Measurements from ENCODE around the gene KRTAP10-11.
"Not testable (repeated sequence)": the region's sequence is repeated elsewhere in the genome, so short reads cannot be mapped to it uniquely, and the experiment has no call there.

Gene KRTAP10-11

DNA sequence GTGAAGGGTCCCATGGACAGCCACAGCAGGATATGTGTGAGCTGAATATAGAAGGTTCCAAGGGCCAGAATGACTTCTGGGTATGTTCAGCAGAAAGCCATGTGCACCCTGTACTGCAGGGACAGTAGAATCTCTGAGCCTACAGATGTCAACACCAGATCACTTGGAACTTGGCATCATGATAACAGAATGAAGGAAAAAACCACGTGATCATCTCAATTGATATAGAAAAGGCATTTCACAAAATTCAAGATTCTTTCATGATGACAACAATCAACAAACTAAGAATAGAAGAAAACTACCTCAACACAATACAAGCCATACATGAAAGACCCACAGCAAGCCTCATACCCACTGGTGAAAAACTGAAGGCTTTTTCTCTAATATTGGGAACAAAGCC is 21.4 kb downstream of the KRTAP10-11 start:
- no peak for DNase-seq

DNA sequence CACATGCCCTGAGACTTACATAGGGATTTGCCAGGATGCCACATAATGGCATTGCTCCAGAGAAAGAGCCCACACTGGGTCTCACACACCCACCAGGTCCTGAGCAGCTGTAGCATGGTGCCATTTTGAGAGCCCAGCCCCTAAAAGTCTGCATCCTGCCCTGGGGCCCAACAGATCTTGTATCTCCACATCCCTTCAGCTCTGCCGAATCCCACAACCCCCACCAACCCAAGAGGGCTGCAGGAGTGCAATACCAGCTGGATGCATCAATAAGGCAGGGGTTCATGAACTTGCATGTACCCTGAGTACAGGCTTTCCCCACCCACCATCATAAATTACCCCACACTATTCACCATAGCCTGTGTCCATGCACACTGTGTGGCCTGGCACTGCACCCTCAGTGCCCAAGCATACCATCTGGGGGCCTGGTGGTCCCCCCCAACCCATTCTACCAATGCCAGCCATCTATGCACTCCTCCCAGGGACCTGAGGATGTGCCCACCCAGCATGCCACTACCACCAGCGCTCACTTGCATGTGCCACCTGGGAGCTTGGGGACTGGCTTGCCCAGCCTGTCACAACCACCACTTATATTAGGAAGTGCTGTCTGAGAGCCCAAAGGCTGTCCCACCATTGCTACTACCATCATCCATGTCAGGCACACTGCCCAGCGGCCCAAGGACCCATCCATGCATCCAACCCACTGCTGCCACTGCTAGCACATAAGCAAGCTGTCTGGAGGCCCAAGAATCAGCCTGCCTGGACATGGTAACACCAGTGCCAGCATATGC is 24.6 kb downstream of the KRTAP10-11 start:
- DNase-seq = no peak

DNA sequence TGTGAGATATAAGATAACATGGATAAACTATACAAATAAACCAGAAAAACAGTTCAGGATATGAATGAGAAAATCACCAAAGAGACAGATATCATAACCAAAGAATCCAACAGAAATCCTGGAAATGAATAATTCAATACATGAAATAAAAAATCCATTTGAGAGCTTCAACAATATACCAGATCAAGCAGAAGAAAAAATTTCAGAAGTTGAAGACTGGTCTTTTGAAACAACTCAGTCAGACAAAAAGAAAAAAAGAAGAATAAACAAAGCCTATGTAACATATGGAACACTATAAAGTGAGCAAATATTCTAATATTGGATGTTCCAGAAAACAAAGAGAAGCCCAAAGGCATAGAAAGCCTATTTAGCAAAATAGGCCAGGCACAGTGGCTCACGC is 25.7 kb downstream of the KRTAP10-11 start:
- DNase-seq = no peak

- DNase-seq = no peak
These were observed 31.7 kb downstream of the KRTAP10-11 start for GRCh38 chr21:44677881-44678280.

- DNase-seq = no peak
These were observed 34.9 kb downstream of the KRTAP10-11 start for GRCh38 chr21:44681152-44681551.

- no peak for DNase-seq
These were observed 35.8 kb downstream of the KRTAP10-11 start, which contains the start of gene KRTAP12-1 for GRCh38 chr21:44681861-44682579. KRTAP12-1 (minus strand) TSS chr21:44682163; CDS start chr21:44682123, 40 bp downstream.

DNA sequence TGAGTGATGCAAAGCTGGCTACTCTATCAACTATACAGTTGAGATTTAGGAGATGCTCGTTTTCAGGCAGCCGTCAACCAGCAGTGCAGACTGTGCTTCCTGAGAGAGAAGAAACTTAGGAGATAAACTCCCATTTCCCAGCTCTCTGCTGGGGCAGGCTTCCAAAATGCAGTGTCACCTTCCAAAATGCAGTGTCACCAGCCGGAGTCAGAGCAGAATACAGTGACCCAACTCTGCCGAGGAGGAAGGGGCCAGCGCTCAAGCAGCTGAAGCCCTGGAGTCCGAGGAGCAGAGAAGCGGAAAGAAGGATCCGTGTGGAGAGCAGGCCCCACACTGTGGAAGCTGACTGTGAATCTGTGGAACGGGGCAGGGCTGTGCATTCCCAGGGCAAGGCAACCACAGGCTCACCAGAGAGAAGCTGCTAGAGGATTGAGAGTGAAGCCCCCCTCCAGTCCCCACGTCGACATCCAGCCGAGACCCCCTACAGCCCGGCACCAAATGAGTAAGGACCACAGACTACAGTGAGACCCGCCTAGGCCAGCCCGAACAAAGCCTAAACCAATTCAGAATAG is 36.5 kb downstream of the KRTAP10-11 start:
- no peak for DNase-seq

DNA sequence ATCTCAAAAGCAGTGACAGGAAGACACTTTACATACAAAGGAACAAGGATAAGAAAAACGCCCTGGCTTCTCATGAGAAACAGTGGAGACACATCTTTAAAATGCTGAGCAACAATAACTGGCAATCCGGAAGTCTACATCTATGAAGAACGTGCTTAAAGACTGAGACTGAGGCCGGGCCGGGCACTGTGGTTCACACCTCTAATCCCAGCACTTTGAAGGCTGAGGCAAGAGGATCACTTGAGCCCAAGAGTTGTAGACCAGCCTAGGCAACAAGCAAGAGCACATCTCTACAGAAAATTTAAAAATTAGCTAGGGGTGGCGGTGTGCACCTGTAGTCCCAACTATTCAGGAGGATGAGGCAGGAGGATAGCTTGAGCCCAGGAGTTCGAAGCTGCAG is 37.9 kb downstream of the KRTAP10-11 start:
- no peak for DNase-seq

DNA sequence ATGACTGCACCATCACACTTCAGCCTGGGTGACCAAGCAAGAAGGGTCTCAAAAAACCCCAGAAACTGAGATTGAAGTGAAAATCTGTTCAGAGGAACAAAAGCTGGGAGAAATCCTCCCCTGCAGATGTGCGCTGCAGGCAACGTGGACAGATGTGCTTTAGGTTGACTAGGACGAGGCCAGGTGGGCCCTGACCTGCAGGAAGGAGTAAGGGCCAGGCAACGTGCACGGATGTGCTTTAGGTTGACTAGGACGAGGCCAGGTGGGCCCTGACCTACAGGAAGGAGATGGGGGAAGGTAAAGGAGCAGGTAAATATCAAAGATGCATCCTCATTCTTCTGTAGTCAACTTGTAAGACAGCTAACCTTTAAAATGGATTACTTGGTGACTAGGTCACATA is 38.3 kb downstream of the KRTAP10-11 start:
- no peak for DNase-seq

GRCh38 chr21:44685050-44685449 is 38.8 kb downstream of the KRTAP10-11 start:
- not testable (repeated sequence) for DNase-seq

GRCh38 chr21:44686000-44686781 is 40.0 kb downstream of the KRTAP10-11 start:
- DNase-seq = no peak

DNA sequence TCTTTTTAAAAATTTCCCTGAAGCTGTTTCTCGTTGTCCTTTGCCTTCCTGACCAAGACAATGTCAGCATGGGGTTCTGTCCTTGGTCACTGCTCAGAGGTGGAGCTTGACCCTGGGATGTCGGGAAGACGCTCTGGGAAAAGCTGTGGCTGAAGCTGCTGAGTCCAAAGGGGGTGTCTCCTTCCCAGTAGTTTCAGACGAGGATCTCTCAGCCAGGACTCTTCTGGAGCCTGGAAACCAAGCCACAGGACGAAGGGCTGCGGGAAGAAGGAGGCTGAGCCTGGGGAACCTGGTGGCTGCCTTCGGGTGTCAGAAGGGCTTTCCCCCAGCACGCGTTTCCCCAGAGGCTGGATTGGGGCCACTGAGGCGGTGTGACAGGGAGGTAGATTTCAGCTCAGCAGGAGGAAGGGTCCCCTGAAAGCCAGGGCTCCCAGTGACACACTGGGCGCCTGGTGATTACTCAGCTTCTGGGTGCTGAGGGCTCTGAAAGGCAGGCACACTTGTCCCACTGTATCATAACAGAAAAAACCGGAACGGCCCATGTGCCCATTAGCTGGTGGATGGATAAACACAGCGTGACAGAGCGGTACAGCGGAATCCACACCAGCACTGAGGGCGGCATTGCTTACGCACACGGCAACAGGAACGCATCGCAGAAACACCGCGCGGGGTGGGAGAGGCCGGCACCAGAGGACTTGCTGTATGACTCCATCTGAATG is 40.8 kb downstream of the KRTAP10-11 start:
- no peak for DNase-seq

DNA sequence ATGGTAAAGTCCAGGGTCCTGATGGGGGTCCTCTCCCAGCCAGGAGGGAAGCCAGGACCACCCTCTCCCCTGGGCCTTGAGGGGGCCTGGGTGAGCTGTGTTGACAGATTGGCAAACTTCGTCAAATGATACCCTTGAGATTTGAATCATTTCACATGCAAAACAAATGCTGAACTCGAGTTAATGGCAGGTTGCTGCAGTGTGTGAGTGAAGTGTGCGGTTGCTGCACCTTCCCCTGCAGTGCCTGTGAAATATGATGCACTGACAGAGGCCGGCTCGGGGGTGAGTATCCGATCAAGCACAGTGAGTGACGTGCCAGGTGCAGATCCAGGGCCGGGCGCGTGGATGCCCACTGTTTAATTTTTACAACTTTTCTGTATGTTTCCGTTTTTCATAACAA is 41.5 kb downstream of the KRTAP10-11 start:
- no peak for DNase-seq

DNA sequence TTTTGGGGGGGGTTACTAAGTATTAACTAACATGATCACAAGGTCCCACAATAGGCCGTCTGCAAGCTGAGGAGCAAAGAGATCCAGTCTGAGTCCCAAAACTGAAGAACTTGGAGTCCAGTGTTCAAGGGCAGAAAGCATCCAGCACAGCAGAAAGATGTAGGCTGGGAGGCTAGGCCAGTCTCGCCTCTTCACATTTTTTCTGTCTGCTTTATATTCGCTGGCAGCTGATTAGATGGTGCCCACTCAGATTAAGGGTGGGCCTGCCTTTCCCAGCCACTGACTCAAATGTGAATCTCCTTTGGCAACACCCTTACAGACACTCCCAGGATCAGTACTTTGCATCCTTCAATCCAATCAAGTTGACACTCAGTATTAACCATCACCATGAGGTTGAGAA is 43.5 kb downstream of the KRTAP10-11 start:
- DNase-seq = not testable (repeated sequence)

DNA sequence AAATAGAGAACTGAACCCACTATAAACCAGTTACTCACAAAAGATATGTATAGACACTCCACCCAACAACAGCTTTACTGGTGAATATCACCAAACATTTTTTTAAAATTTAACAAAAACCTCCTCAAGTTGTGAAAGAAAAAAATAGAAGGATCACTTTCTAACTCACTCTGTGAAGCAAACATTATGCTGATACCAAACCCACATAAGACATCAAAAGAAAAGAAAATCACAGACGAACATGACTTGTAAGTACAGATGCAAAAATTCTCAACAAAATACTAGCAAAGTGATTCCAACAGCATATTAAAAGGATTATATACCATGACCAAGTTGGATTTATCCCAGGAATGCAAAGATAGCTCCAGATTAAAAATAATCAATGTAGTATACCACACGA is 45.5 kb downstream of the KRTAP10-11 start:
- DNase-seq = no peak

DNA sequence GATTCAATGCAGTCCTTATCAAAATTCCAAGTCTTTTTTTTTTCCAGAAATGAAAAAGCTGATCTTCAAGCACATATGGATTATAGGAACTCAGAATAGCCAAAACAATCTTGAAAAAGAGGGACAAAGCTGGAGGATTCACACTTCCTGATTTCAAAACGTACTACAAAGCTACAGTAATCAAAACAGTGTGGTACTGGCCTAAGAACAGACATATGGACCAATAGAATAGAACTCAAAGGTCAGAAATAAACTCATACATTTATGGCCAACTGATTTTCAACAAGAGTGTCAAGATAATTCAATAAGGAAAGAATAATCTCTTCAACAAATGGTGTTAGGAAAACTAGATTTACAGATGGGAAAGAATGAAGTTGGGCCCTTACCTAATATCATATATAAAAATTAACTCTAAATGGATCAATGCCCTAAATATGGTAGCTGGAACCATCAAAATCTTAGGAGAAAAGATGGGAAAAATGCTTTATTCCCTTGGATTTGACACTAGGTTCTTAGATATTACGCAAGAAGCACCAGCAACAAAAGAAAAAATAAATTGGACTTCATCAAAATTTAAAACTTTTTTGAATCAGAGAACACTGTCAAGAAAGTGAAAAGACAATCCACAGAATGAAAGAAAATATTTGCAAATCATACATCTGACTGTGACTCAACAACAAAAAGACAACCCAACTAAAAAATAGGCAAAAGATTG is 46.7 kb downstream of the KRTAP10-11 start:
- no peak for DNase-seq

- no peak for DNase-seq
These were observed 48.6 kb downstream of the KRTAP10-11 start for GRCh38 chr21:44694776-44695175.

- DNase-seq = no peak
These were observed 49.0 kb downstream of the KRTAP10-11 start for GRCh38 chr21:44695184-44695583.

DNA sequence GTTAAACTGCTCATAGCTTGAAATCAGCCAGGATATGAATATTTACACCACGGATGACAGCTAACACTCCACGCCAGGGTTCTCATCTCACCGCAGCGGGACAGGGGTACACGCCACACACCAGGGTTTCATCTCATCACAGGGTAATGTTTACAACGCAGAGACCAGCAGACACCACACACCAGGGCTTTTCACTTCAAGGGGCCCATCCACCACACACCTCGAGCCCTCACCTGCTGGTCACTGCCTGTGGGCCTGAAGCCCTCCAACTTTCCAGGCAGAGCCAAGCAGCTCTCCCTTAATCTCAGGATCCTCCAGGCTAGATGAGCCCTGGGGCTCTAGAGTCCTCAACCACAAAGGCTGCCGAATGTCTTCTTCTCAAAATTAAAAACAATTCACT is 49.4 kb downstream of the KRTAP10-11 start:
- DNase-seq = no peak

DNA sequence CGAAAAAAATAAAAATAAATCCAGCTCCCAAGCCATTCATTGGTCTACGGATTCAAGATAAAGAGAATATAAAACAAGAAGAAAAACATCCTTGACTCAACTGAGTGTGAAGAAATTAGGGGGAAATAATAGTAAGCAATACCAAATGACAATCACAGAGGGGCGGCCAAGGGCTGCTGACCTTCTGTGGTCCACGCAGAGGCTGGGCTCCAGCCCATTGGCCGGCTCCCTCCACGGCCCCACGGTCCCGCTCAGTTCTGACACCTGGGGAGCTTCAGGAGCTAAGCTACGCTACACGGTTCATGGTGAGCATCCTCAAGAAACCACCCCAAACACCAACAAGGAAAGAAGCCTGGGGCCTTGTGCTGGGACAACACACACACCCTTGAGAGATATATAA is 50.4 kb downstream of the KRTAP10-11 start:
- DNase-seq = no peak
